ENCODE measurements around the gene GLMP.

DNA sequence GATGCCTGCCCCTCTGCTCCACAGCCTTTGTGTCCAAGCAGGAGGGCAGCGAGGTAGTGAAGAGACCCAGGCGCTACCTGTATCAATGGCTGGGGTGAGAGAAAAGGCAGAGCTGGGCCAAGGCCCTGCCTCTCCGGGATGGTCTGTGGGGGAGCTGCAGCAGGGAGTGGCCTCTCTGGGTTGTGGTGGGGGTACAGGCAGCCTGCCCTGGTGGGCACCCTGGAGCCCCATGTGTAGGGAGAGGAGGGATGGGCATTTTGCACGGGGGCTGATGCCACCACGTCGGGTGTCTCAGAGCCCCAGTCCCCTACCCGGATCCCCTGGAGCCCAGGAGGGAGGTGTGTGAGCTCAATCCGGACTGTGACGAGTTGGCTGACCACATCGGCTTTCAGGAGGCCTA lies 52.7 kb downstream of the GLMP start:
- TF ChIP-seq POLR2A (IDR thresholded peaks at IDR 0.05; ENCODE audit: low read depth, low read length) (no peak), TAF1 (IDR thresholded peaks at IDR 0.05; ENCODE audit: borderline replicate concordance, low read depth, low read length) (no peak), POLR2AphosphoS5 (IDR thresholded peaks at IDR 0.05; ENCODE audit: low read depth, low read length) (no peak)
